ENCODE data around the gene MYO1B.

MYO1B gene

DNA sequence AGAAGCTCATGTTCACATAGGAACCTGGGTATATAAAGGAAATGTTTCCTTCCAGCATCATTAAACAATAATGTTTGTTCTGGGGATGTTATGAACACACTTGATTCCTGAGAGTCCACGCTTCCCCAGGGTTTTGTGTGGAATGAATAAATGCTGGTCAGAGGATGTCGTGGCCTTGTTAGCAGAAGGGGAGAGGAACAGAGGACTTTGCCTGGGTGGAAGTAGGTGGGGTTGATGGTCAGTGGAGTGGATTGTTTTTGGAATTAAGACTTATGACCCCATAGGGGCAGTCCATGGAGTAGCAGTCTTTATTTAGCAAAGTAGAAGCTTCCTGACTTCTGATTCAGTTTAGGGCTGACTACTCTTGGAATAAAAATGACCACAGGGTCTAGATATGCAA is 139.6 kb downstream of the MYO1B start:
- TF ChIP-seq ZFX (IDR thresholded peaks at IDR 0.05; ENCODE audit: borderline replicate concordance): no peak
- no peak for TF ChIP-seq CTCF (IDR thresholded peaks at IDR 0.05)
- no peak overlapping the region for H3K27ac ChIP-seq

DNA sequence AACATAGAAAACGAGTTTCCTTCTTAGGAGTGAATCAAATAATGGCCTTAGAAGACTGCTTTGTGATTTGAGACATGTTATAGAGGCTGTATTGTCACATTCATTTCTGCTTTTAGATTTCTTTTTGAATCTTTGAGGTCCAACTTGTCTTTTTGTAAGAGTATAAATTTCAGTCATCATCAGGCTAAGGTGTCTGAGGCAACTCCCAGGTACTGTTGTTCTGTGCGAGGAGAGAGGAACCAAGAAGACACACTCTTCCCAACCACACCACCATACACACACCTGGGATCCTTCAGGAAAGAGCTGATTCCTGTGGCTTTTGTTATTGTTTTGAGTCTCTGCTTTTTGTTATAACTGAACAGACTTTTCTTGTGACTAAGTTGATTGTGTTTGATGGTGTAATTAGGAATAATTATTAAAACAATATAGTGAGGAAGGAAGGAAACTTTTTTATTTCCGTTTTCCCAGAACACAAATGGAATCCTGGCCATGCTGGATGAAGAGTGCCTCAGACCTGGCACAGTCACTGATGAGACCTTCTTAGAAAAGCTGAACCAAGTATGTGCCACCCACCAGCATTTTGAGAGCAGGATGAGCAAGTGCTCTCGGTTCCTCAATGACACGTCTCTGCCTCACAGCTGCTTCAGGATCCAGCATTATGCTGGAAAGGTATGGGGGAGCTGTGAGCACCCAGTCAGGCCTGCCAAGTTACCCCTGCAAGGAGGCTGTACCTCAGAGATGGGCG is 140.4 kb downstream of the MYO1B start:
- TF ChIP-seq ZFX (IDR thresholded peaks at IDR 0.05; ENCODE audit: borderline replicate concordance) (no peak), CTCF (IDR thresholded peaks at IDR 0.05) (no peak)
- no peak overlapping the region for H3K27ac ChIP-seq

DNA sequence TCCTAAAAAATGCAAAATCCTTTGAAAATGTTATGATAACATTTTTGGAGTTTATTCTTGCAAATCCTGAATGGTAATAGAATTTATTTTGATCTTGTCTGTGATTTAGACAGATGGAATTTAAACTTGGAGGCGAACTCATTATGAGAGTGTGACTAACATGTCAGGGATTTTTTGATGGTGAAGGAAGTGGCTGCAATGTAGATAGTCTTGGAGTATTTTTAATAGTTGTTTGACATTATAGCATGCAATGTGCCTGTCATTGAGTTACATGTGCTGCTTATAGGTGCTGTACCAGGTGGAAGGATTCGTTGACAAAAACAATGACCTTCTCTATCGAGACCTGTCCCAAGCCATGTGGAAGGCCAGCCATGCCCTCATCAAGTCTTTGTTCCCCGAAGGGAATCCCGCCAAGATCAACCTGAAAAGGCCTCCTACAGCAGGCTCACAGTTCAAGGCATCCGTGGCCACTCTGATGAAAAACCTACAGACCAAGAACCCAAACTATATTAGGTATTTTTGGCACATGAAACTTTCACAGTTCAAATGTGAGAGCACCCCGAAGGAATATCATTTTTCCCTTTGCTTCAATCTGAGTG is 141.8 kb downstream of the MYO1B start:
- H3K27ac ChIP-seq: no peak overlapping the region
- TF ChIP-seq CTCF (IDR thresholded peaks at IDR 0.05) (no peak), ZFX (IDR thresholded peaks at IDR 0.05; ENCODE audit: borderline replicate concordance) (no peak)

GRCh38 chr2:191389288-191389687 is 144.1 kb downstream of the MYO1B start:
- no peak for TF ChIP-seq CTCF (IDR thresholded peaks at IDR 0.05)
- TF ChIP-seq ZFX (IDR thresholded peaks at IDR 0.05; ENCODE audit: borderline replicate concordance): no peak

DNA sequence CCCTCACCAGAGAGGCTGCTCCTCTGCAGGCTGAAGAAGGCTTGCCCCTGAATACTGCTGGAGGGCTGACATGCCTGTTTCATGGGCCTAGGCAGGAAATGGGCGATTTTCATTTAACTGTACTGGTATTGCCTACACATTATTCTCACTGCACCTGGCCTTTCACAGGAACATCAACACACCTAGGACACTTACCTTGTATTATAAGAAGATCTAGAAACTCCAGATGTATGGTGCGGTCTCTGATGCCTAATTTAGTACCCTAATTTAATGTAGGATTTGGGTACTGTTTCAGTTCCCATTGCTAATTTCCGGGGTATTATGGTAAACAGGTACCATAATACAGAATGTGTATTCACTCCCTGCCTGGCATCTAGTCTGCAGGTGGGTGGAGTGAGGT is 146.0 kb downstream of the MYO1B start:
- TF ChIP-seq CTCF (IDR thresholded peaks at IDR 0.05) (no peak), ZFX (IDR thresholded peaks at IDR 0.05; ENCODE audit: borderline replicate concordance) (no peak)
- no peak overlapping the region for H3K27ac ChIP-seq

More at GRCh38 chr2:191389288-191389687, 144.1 kb downstream of the MYO1B start:
- H3K27ac ChIP-seq: no peak overlapping the region

DNA sequence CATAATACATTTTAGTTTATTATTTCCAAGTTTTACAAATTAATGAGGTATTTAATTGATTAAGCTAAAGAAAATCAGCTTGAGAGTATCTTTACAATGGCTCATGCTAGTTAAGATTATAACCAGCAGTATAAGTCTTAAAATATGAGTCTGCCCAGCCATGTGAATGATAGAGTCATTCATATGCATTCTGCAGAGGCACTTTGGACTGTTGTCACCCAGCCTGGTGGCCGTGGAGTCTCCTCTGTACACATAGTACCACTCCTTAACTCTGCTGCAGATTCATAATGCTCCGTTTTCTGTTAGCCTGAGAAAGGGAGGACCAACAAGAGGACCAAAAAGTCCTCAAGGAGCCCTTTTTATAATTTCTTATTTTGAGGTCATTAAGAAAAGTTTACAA is 148.8 kb downstream of the MYO1B start:
- TF ChIP-seq ZFX (IDR thresholded peaks at IDR 0.05; ENCODE audit: borderline replicate concordance) (no peak), CTCF (IDR thresholded peaks at IDR 0.05) (no peak)
- H3K27ac ChIP-seq: no peak overlapping the region

GRCh38 chr2:191396794-191397193 is 151.6 kb downstream of the MYO1B start:
- TF ChIP-seq CTCF (IDR thresholded peaks at IDR 0.05): no peak
- no peak for TF ChIP-seq ZFX (IDR thresholded peaks at IDR 0.05; ENCODE audit: borderline replicate concordance)
- no peak overlapping the region for H3K27ac ChIP-seq

All from 22Rv1 (cell line).